ENCODE measurements around the gene FOXN3.

GRCh38 chr14:89240414-89240813, 176.6 kb downstream of the FOXN3 start:
- TF ChIP-seq GABPA (IDR thresholded peaks at IDR 0.05; ENCODE audit: low read depth) (no peak), CTCF (IDR thresholded peaks at IDR 0.05; ENCODE audit: insufficient read depth, low read length) (no peak), POLR2AphosphoS5 (IDR thresholded peaks at IDR 0.05; ENCODE audit: low read depth) (no peak)

All from HL-60 (cell line).